GM12878 (cell line): ENCODE data around the gene PYM1. TPM values are rescaled to one million over a fixed set of nuclear protein-coding genes. Genes with fewer than 3 reads are reported as not detected.

Experiments used
- BCL3 ChIP-seq: IDR thresholded peaks from 2 replicates; pipeline ENCODE4 v1.6.1; 2011; ENCODE audit warnings: borderline replicate concordance, low read depth, mild to moderate bottlenecking, moderate library complexity, low read length; ENCODE audit not compliant: insufficient read depth, poor library complexity, severe bottlenecking
- CBX5 ChIP-seq: sonication (generic); IDR thresholded peaks from 2 replicates; pipeline ENCODE4 v1.6.1; 2016; ENCODE audit warnings: low read depth, moderate library complexity, mild to moderate bottlenecking, inconsistent platforms
- CHD1 ChIP-seq: IDR thresholded peaks from 2 replicates; pipeline ENCODE4 v1.6.1; 2012; ENCODE audit warnings: low read depth, low read length, improper control_type of control experiment
- MEF2A ChIP-seq: IDR thresholded peaks from 2 replicates; pipeline ENCODE4 v1.6.1; 2011; ENCODE audit warnings: low read depth, mild to moderate bottlenecking, low read length, moderate library complexity; ENCODE audit not compliant: insufficient read depth
- MLLT1 ChIP-seq: fragments of 450-650 bp; IDR thresholded peaks from 2 replicates; pipeline ENCODE4 v1.6.1; 2016; ENCODE audit warnings: mild to moderate bottlenecking
- MYC ChIP-seq: IDR thresholded peaks from 2 replicates; pipeline ENCODE4 v1.6.1; 2011; ENCODE audit warnings: mild to moderate bottlenecking, low read length, moderate library complexity, inconsistent platforms; ENCODE audit not compliant: insufficient read depth, insufficient replicate concordance, insufficient read length, severe bottlenecking
- NBN ChIP-seq: fragments of 450-650 bp; IDR thresholded peaks from 2 replicates; pipeline ENCODE4 v1.6.1; 2016
- POLR2A ChIP-seq: IDR thresholded peaks from 2 replicates; pipeline ENCODE4 v1.6.1; 2011; ENCODE audit warnings: low read depth, mild to moderate bottlenecking, low read length
- POLR2AphosphoS2 ChIP-seq: IDR thresholded peaks from 2 replicates; pipeline ENCODE4 v1.6.1; 2011; ENCODE audit warnings: low read depth, mild to moderate bottlenecking, low read length, improper control_type of control experiment, moderate library complexity
- RAD51 ChIP-seq: fragments of 450-650 bp; IDR thresholded peaks from 2 replicates; pipeline ENCODE4 v1.6.1; 2016; ENCODE audit warnings: moderate library complexity, mild to moderate bottlenecking, inconsistent platforms
- TAF1 ChIP-seq: IDR thresholded peaks from 2 replicates; pipeline ENCODE4 v1.6.1; 2011; ENCODE audit warnings: mild to moderate bottlenecking, low read depth, low read length, borderline replicate concordance
- YY1 ChIP-seq: IDR thresholded peaks from 2 replicates; pipeline ENCODE4 v1.6.1; 2011; ENCODE audit warnings: low read depth, mild to moderate bottlenecking, low read length
- ZBED1 ChIP-seq: IDR thresholded peaks from 2 replicates; pipeline ENCODE4 v1.6.1; 2016; ENCODE audit warnings: borderline replicate concordance
- ZNF217 ChIP-seq: fragments of 450-650 bp; IDR thresholded peaks from 2 replicates; pipeline ENCODE4 v1.6.1; 2017; ENCODE audit warnings: antibody characterized with exemption, mild to moderate bottlenecking
- polyA plus RNA-seq, 11 experiments: library from polyadenylated mRNA; depleted of rRNA in 4 of 11; unstranded in 6 of 11; stranded (reverse) in 5 of 11; fragments of >200 nt; fragmentation: Nextera tagmentation in 4 of 11; fragmentation: Illumina TruSeq in 1 of 11; extraction: Ambion mirVana in 4 of 11; extraction: Trizol in 1 of 11; gene quantifications; 1 replicate in 1 of 11; 2 replicates in 10 of 11; pipeline versions ENCODE4 v1.2.1 to v1.2.3, GENCODE V29; 2011 to 2016; ENCODE audit warnings: inconsistent platforms in 2 of 11, missing spikeins in 2 of 11, low read depth in 1 of 11
- total RNA-seq, 4 experiments: library from RNA; depleted of rRNA in 3 of 4; stranded (reverse); fragments of >200 nt in 3 of 4; fragmentation: Illumina TruSeq in 1 of 4; extraction: Trizol in 1 of 4; gene quantifications; 2 replicates each; pipeline versions ENCODE4 v1.2.1 to v1.2.3, GENCODE V29; 2013 to 2021

Gene PYM1
- total and polyA plus RNA-seq, 10 of the 15 experiments (the other 5 are each of a cell fraction or from before 2014, with no cell fraction given): 33.9 to 93.4 (median 55.8) TPM

DNA sequence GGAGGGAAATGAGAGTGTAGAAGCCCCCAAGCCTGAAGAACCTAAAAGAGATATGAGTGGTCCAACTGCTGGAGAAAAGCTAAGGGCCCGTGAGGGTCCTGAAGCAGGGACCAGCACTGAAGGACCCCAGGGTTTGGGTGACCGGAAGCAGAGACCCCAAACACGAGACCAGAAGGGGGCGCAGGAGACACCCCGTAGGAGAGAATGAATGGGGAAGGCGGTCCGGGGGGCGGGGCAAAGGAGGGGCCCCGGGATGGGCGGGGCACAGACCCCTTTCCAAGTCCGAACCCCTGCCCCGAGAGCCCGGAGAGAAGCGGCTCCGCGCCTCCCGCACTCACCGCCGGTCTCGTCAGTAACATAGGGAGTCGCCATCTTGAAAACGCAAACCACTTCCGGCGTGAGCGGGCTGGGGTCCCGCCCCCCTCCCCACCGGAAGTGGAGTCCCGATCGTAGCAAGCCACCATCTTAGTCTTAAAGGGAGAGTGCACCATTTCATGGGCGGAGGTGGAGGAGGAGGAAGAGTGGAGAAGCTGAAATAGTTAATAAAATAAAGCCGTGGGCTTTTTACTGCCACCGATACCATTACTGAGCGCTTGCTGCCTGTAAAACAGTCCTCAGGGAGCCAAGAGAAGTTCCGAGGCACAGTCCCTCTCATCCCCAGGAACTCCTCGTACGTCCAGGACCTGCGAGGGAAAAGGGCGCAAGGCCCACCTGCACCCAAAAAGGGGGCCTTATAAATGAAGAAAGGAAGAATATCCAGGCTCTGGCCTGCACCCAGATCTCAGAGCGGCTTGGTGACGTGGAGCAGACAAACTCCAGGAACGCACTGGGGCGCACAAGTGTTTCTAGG is 731 bp downstream of the PYM1 start (continued):
- TF ChIP-seq CBX5 (no peak), TAF1 (peak; percentile 92), POLR2A (peak; percentile 80), NBN (peak; percentile 89), MYC (no peak), MEF2A (no peak), BCL3 (no peak), CHD1 (0 out of 2 replicates have a peak, but pooled peaks have one; percentile 24), YY1 (peak; percentile 98), ZBED1 (peak; percentile 46; the same call in 1 of the 2 replicates), RAD51 (no peak), MLLT1 (peak; percentile 59; the same call in 1 of the 2 replicates), POLR2AphosphoS2 (peak; percentile 37; the same call in 1 of the 2 replicates), ZNF217 (no peak)
